Measurements from ENCODE around the gene LSAMP.

DNA sequence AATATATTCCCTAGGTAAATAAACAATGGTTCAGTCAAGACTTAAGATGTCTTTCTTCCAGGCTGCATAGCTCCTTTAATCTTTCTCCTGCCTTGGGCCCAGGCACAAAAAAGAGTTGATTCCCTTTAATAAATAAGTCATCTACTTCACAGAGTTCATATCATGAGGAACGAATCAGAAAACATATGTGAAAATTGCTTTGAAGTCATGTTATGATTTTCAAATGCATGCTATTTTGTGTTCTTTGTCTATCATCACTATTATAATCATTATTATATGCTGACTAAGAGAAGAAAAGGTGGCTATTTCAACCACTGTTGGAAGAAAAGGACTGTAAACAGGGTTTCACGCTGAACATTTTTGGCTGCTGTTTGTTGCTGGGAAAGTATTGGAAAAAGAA lies 70.4 kb downstream of the LSAMP start:
- TF ChIP-seq, protein P1, sequence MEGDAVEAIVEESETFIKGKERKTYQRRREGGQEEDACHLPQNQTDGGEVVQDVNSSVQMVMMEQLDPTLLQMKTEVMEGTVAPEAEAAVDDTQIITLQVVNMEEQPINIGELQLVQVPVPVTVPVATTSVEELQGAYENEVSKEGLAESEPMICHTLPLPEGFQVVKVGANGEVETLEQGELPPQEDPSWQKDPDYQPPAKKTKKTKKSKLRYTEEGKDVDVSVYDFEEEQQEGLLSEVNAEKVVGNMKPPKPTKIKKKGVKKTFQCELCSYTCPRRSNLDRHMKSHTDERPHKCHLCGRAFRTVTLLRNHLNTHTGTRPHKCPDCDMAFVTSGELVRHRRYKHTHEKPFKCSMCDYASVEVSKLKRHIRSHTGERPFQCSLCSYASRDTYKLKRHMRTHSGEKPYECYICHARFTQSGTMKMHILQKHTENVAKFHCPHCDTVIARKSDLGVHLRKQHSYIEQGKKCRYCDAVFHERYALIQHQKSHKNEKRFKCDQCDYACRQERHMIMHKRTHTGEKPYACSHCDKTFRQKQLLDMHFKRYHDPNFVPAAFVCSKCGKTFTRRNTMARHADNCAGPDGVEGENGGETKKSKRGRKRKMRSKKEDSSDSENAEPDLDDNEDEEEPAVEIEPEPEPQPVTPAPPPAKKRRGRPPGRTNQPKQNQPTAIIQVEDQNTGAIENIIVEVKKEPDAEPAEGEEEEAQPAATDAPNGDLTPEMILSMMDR (IDR thresholded peaks at IDR 0.05; ENCODE audit: borderline replicate concordance, extremely low read depth, low read length, poor library complexity, severe bottlenecking), result no peak
- no peak for TF ChIP-seq EZH2 (IDR thresholded peaks at IDR 0.05; ENCODE audit: borderline replicate concordance, low read depth, low read length, severe bottlenecking)

Measured in DND-41 (cell line).